Ishikawa (cell line): ENCODE results near the gene AKAP7.

Source experiments
- EP300 ChIP-seq: IDR thresholded peaks from 2 replicates; pipeline ENCODE4 v1.6.1; 2012; ENCODE audit warnings: borderline replicate concordance
- RAD21 ChIP-seq: IDR thresholded peaks from 2 replicates; pipeline ENCODE4 v1.6.1; 2012; ENCODE audit warnings: low read depth
- TAF1 ChIP-seq: IDR thresholded peaks from 2 replicates; pipeline ENCODE4 v1.6.1; 2012; ENCODE audit warnings: low read depth, mild to moderate bottlenecking
- TEAD4 ChIP-seq: IDR thresholded peaks from 2 replicates; pipeline ENCODE4 v1.6.1; 2012
- YY1 ChIP-seq: IDR thresholded peaks from 2 replicates; pipeline ENCODE4 v1.6.1; 2012; ENCODE audit warnings: low read depth
- TF ChIP-seq, protein P1 (sequence below): IDR thresholded peaks from 2 replicates; pipeline ENCODE4 v1.6.1; 2012

DNA sequence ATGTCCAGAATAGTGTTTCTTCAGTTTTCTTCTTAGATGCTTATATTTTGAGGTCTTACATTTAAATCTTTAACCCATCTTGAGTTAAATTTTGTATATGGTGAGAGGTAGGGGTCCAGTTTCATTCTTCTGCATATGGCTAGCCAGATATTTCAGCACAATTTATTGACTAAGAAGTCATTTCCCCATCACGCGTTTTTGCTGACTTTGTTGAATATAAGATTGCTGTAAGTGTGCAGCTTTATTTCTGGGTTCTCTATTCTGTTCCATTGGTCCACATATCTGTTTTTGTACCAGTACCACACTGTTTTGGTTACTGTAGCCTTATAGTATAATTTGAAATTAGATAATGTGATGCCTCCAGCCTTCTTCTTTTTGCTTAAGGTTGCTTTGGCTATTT, 179.6 kb downstream of the AKAP7 start:
- no peak for TF ChIP-seq EP300
- TF ChIP-seq, protein P1, sequence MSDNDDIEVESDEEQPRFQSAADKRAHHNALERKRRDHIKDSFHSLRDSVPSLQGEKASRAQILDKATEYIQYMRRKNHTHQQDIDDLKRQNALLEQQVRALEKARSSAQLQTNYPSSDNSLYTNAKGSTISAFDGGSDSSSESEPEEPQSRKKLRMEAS = no peak
- TF ChIP-seq YY1 = no peak
- no peak for TF ChIP-seq TAF1
- TF ChIP-seq RAD21 = no peak
- TF ChIP-seq TEAD4 = no peak
